K562 (cell line): ENCODE results near the gene PPP1R3A.

Source experiments
- AFF4 ChIP-seq: sonication (generic); formaldehyde crosslinking; IDR thresholded peaks from 2 replicates; pipeline ENCODE4 v1.8.0; 2023; ENCODE audit warnings: mild to moderate bottlenecking, missing genetic modification reagents
- GTF2A2 ChIP-seq: IDR thresholded peaks from 2 replicates; pipeline ENCODE4 v1.6.1; 2016; ENCODE audit warnings: mild to moderate bottlenecking, missing genetic modification characterization, missing compliant biosample characterization
- JUND ChIP-seq, 2 experiments: IDR thresholded peaks; 2 replicates in 1 of 2; 3 replicates in 1 of 2; pipeline ENCODE4 v1.6.1; 2011; ENCODE audit warnings: borderline replicate concordance in 2 of 2, low read depth in 2 of 2, low read length in 2 of 2, improper control_type of control experiment in 1 of 2, missing biosample characterization in 1 of 2, missing genetic modification characterization in 1 of 2, missing genetic modification reagents in 1 of 2
- SMARCA5 ChIP-seq: fragments of 450-650 bp; IDR thresholded peaks from 2 replicates; pipeline ENCODE4 v1.6.1; 2016
- SRSF9 ChIP-seq: fragments of 200-400 bp; formaldehyde crosslinking; IDR thresholded peaks from 2 replicates; pipeline ENCODE4 v1.6.1; 2017; ENCODE audit warnings: low read depth, low read length, borderline replicate concordance
- TEAD2 ChIP-seq: fragments of 450-650 bp; IDR thresholded peaks from 2 replicates; pipeline ENCODE4 v1.6.1; 2016; ENCODE audit warnings: missing genetic modification characterization, control low read depth, missing compliant biosample characterization
- ZBTB17 ChIP-seq: fragments of 450-650 bp; formaldehyde crosslinking; IDR thresholded peaks from 2 replicates; pipeline ENCODE4 v1.4.0; 2020; ENCODE audit warnings: mild to moderate bottlenecking

GRCh38 chr7:113915956-113916355 is 2.9 kb downstream of the PPP1R3A start:
- TF ChIP-seq TEAD2 (tag): no peak
- no peak for TF ChIP-seq ZBTB17
- TF ChIP-seq SRSF9: no peak
- no peak for TF ChIP-seq JUND (IDR thresholded peaks at IDR 0.05; ENCODE audit: borderline replicate concordance, low read depth, low read length)
- TF ChIP-seq JUND (tag; IDR thresholded peaks at IDR 0.05; ENCODE audit: borderline replicate concordance, low read depth, low read length): no peak
- no peak for TF ChIP-seq AFF4 (CRISPR knock-in tag)
- no peak for TF ChIP-seq SMARCA5
- no peak for TF ChIP-seq GTF2A2 (tag)
